ENCODE data around the gene TNKS1BP1. TPM values are rescaled to one million over a fixed set of nuclear protein-coding genes. Genes with fewer than 3 reads are reported as not detected.

Gene TNKS1BP1
- polyA plus RNA-seq, 2 of the 4 experiments (the other 2 are of a cell fraction) = 35.0 to 53.1 TPM

DNA sequence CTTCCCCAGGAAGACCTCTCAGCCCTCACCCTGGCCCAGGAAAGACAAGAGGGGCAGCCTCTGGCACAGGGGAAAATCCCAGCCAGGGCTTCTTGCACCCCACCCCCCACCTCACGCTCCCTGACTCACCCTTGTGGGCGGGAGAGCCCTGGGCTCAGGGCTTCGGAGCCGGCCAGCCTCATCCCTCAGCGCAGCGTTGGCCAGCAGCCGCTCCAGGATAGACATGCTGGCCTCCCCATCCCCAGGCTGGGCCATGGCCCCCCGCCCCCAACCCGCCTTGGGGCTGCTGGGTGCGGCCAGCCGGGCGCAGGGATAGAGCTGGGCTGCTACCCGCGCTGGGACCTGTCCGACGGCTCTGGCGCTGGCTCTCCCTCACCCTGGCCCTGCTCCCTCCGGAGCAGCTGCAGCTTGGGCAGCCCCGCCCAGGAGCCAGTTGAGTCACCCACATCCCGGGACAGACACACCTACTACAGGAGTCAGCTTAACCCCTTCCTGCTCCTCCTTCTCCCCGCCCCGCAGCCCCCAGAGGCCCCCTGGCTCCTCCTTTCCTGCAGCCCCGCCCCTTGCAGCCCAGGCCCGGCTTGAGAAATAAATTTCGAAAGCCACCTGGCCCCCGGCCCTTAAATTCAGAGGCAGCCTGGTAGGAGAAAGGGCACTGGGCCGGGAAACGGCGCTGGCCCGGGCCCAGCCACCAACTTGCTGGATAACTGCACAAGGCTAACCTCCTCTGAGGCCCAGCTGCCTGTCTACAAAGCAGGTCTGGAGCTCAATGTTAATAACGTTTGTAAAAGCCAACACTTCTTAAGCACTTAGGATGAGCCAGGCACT lies 13.4 kb downstream of the TNKS1BP1 start (continued):
- TF ChIP-seq, protein P1, sequence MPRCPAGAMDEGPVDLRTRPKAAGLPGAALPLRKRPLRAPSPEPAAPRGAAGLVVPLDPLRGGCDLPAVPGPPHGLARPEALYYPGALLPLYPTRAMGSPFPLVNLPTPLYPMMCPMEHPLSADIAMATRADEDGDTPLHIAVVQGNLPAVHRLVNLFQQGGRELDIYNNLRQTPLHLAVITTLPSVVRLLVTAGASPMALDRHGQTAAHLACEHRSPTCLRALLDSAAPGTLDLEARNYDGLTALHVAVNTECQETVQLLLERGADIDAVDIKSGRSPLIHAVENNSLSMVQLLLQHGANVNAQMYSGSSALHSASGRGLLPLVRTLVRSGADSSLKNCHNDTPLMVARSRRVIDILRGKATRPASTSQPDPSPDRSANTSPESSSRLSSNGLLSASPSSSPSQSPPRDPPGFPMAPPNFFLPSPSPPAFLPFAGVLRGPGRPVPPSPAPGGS (IDR thresholded peaks at IDR 0.05) = 0 out of 3 replicates have a peak, but pooled peaks have one; percentile 54
- TF ChIP-seq RAD21 (conservative IDR thresholded peaks at IDR 0.05 in 1 of 2, IDR thresholded peaks at IDR 0.05 in 1 of 2) = 0 out of 5 replicates have a peak, but pooled peaks of 1 of the 2 experiments have one; percentile 16
- no peak for TF ChIP-seq HES2 (IDR thresholded peaks at IDR 0.05)
- TF ChIP-seq JUNB (IDR thresholded peaks at IDR 0.05) = peak; percentile 37; the same call in 1 of the 2 replicates
- TF ChIP-seq ZNF302 (CRISPR knock-in tag; IDR thresholded peaks at IDR 0.05) = no peak

GRCh38 chr11:57310630-57311086 lies 14.1 kb downstream of the TNKS1BP1 start:
- DNase-seq (ENCODE audit: low read depth in 1 of 2, low spot score in 1 of 2) (no peak), ATAC-seq (no peak), FAIRE-seq (no peak)
- ChIA-PET CTCF (interaction anchor here (0.5 to 3.0 kb wide), 7 partner anchors 11 to 497 kb away, joined by 3 to 16 read pairs (median 4); no protein-coding TSS in a partner anchor), POLR2A (interaction anchor here (1.1 to 4.2 kb wide), 2 partner anchors 11 to 20 kb away, joined by 4 to 42 read pairs; no protein-coding TSS in a partner anchor)
- peak overlapping the region; percentile 39 for H3K4me3 ChIP-seq
- WGBS (ENCODE audit: missing lambda C conversion rate) = 41% methylated on average over 6 of the region's 6 CpGs
- no peaks in the 10 kb centered on the region for H3K9me3 ChIP-seq
- H3K27ac ChIP-seq = peak overlapping the region; percentile 70 to 93
- TF ChIP-seq, protein P2, sequence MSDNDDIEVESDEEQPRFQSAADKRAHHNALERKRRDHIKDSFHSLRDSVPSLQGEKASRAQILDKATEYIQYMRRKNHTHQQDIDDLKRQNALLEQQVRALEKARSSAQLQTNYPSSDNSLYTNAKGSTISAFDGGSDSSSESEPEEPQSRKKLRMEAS (IDR thresholded peaks at IDR 0.05) = 0 out of 2 replicates have a peak, but pooled peaks have one; percentile 5
- peak; percentile 56 for TF ChIP-seq ZFP36 (IDR thresholded peaks at IDR 0.05; ENCODE audit: borderline replicate concordance, partially characterized antibody)
- no peak for TF ChIP-seq RARB (CRISPR knock-in tag; IDR thresholded peaks at IDR 0.05)
- no peak for TF ChIP-seq CHD2 (IDR thresholded peaks at IDR 0.05; ENCODE audit: low read length, partially characterized antibody)
- peak; percentile 78; the same call in 1 of the 2 replicates for TF ChIP-seq KDM1A (IDR thresholded peaks at IDR 0.05; ENCODE audit: low read depth)
- no peak for TF ChIP-seq NPAS2 (CRISPR knock-in tag; IDR thresholded peaks at IDR 0.05; ENCODE audit: borderline replicate concordance)
- peak; percentile 56 to 87 for TF ChIP-seq CEBPB (IDR thresholded peaks at IDR 0.05)
- TF ChIP-seq EP300 (IDR thresholded peaks at IDR 0.05) = no peak
- no peak for TF ChIP-seq ESRRA (IDR thresholded peaks at IDR 0.05; ENCODE audit: borderline replicate concordance, low read length)
- TF ChIP-seq FOXS1 (CRISPR knock-in tag; IDR thresholded peaks at IDR 0.05) = no peak
- TF ChIP-seq, protein P3, sequence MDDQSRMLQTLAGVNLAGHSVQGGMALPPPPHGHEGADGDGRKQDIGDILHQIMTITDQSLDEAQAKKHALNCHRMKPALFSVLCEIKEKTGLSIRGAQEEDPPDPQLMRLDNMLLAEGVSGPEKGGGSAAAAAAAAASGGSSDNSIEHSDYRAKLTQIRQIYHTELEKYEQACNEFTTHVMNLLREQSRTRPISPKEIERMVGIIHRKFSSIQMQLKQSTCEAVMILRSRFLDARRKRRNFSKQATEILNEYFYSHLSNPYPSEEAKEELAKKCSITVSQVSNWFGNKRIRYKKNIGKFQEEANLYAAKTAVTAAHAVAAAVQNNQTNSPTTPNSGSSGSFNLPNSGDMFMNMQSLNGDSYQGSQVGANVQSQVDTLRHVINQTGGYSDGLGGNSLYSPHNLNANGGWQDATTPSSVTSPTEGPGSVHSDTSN (IDR thresholded peaks at IDR 0.05) = 0 out of 2 replicates have a peak, but pooled peaks have one; percentile 35
- TF ChIP-seq ELK1 (IDR thresholded peaks at IDR 0.05; ENCODE audit: low read depth, low read length) = 0 out of 2 replicates have a peak, but pooled peaks have one; percentile 22
- H3K4me2 ChIP-seq = peak overlapping the region; percentile 85
- peaks cover 48% of the 10 kb centered on the region for H3K4me1 ChIP-seq

GRCh38 chr11:57310091-57310490 lies 14.7 kb downstream of the TNKS1BP1 start:
- ChIA-PET CTCF (interaction anchor here (1.8 to 3.0 kb wide), 2 partner anchors 12 to 61 kb away, joined by 3 to 16 read pairs; no protein-coding TSS in a partner anchor), POLR2A (no interaction called here)
- FAIRE-seq = no peak
- peak overlapping the region; percentile 85 for H3K4me2 ChIP-seq
- WGBS (ENCODE audit: missing lambda C conversion rate) = 94% methylated on average over 6 of the region's 6 CpGs
- H3K27ac ChIP-seq = peak overlapping the region; percentile 70 to 93; a peak in 5 of 6 replicates
- no peak overlapping the region for H3K4me3 ChIP-seq
- ATAC-seq = no peak
- H3K4me1 ChIP-seq = peaks cover 50% of the 10 kb centered on the region
- no peaks in the 10 kb centered on the region for H3K9me3 ChIP-seq
- no peak for DNase-seq (ENCODE audit: low read depth in 1 of 2, low spot score in 1 of 2)
- TF ChIP-seq JUN (IDR thresholded peaks at IDR 0.05) (no peak), PHF8 (IDR thresholded peaks at IDR 0.05; ENCODE audit: borderline replicate concordance, low read depth) (no peak), MAFK (IDR thresholded peaks at IDR 0.05; ENCODE audit: partially characterized antibody) (no peak), HDAC2 (IDR thresholded peaks at IDR 0.05) (no peak), CBX2 (IDR thresholded peaks at IDR 0.05; ENCODE audit: borderline replicate concordance, low read depth) (no peak), KDM5A (IDR thresholded peaks at IDR 0.05) (no peak), NPAS2 (CRISPR knock-in tag; IDR thresholded peaks at IDR 0.05; ENCODE audit: borderline replicate concordance) (no peak), KDM1A (IDR thresholded peaks at IDR 0.05; ENCODE audit: low read depth) (no peak), EHMT2 (IDR thresholded peaks at IDR 0.05; ENCODE audit: low read depth) (no peak), ZC3H11A (IDR thresholded peaks at IDR 0.05) (no peak), FOSL2 (IDR thresholded peaks at IDR 0.05) (no peak), FOSL2 (CRISPR knock-in tag; IDR thresholded peaks at IDR 0.05) (no peak)
- TF ChIP-seq, protein P4, sequence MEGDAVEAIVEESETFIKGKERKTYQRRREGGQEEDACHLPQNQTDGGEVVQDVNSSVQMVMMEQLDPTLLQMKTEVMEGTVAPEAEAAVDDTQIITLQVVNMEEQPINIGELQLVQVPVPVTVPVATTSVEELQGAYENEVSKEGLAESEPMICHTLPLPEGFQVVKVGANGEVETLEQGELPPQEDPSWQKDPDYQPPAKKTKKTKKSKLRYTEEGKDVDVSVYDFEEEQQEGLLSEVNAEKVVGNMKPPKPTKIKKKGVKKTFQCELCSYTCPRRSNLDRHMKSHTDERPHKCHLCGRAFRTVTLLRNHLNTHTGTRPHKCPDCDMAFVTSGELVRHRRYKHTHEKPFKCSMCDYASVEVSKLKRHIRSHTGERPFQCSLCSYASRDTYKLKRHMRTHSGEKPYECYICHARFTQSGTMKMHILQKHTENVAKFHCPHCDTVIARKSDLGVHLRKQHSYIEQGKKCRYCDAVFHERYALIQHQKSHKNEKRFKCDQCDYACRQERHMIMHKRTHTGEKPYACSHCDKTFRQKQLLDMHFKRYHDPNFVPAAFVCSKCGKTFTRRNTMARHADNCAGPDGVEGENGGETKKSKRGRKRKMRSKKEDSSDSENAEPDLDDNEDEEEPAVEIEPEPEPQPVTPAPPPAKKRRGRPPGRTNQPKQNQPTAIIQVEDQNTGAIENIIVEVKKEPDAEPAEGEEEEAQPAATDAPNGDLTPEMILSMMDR (IDR thresholded peaks at IDR 0.05) = no peak
- TF ChIP-seq, protein P2 (IDR thresholded peaks at IDR 0.05) = no peak

All from A549 (cell line).